NCI-H526 treated with DMSO at 0.1 percent for 48 hours (cell line): Measurements from ENCODE around the gene CDCP1.
"Not testable (repeated sequence)": the region's sequence is repeated elsewhere in the genome, so short reads cannot be mapped to it uniquely, and the experiment has no call there.

Experiments
- DNase-seq: peaks from one replicate; lab custom pipeline; 2025; lab: John Stamatoyannopoulos, UW

The CDCP1 gene

DNA sequence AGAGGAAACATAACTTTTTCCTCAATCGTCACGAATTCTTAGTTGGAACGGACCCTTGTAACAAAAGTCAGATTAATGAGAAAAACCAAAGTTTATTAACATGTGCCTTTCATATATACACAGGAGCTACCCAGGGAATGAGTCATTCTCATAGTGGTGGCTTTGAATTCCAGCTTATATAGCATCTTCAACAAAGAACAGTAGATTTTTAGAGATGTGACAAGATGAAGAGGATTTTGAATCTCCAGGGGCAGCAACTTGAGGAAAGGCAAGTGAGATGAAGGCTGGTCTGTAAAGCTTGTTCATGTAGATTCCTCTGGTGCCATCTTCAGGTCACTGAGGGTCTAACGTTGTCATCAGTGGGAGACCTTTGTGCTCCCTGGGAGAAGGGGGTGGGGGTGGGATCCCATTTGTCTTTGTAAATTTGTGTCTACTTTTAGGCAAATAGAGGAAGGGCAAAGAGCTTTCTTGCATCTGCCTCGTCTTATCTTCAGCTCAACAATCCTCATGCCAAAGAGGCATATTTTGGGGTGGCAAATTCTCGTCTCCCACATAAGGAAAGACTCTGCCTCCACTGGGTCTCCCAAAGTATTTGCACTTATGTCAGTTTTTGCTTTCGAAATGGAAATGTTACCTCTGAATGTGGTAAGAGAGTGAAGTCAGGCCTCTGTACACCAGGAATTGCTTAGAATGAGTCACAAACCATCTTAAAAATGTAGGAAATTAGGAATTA lies 90.6 kb downstream of the CDCP1 start:
- DNase-seq = no peak

DNA sequence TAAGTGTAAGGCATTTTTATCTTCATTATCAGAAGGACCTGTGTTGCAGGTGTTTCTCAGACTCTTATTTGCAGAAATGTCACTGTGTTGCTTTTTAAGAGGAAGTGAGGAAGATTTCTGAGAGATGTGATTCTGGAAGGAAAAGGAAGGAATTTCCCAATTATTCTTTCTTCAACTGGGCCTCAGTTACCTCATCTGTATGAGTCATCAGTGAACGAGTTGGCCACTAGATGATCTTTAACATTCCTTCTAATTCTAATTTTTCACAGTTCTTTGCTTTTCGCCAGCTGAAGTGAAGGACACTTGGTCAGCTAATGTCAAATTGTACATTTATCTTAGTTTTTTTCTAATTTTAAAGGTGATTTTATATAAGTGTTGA lies 91.2 kb downstream of the CDCP1 start:
- no peak for DNase-seq

DNA sequence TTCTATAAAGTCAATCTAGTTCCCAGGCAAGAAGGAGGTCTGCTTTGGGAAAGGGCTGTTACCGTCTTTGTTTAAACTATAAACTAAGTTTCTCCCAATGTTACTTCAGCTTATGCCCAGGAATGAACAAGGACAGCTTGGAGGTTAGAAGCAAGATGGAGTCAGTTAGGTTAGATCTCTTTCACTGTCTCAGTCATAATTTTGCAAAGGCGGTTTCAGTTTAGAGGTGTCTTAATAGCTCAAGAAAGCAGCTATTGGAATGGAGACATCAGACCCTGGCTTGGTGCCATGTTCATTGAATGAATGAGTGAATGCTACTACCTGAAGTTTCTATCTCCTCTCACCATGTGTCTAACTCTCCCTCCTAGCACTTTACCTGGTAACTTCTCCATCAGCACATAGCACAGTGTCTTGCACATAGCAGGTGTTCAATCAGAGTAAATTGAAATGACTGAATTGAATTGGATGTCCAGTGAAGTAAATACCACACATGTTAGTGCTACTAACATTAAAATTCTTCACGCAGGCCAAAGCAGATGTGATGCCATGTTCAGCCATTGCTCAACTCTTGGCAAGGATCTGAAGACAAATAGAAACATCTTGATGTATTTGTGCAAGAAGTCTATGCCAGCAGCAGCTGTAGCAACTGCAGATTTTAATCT lies 91.9 kb downstream of the CDCP1 start:
- DNase-seq = no peak

DNA sequence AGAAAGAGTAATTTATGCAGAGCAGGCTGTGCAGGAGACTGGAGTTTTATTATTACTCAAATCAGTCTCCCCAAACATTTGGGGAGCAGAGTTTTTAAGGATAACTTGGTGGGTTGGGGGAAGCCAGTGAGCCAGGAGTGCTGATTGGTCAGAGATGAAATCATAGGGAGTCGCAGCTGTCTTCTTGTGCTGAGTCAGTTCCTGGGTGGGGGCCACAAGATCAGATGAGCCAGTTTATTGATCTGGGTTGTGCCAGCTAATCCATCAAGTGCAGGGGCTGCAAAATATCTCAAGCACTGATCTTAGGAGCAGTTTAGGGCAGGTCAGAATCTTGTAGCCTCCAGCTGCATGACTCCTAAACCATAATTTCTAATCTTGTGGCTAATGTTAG lies 92.4 kb downstream of the CDCP1 start:
- not testable (repeated sequence) for DNase-seq

DNA sequence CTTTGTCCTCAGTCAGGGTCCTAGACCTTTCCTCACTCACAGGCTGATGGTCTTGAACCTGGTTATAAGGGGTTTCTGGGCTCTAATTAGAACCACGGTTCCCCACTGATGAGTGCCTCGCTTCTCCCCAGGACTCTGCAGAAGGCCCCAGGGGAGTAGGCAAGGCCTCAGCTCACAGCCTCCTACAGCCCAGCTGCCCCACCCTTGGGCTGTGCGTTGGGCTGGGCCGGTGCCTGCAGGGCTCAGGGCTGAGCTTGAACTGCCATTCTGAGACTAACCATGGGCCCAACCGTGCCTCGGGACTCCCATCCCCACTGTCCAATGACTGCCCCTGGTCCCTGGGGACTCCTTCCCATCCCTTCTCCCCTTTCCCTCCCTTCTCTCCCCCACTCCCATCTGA lies 94.5 kb downstream of the CDCP1 start:
- DNase-seq = no peak

DNA sequence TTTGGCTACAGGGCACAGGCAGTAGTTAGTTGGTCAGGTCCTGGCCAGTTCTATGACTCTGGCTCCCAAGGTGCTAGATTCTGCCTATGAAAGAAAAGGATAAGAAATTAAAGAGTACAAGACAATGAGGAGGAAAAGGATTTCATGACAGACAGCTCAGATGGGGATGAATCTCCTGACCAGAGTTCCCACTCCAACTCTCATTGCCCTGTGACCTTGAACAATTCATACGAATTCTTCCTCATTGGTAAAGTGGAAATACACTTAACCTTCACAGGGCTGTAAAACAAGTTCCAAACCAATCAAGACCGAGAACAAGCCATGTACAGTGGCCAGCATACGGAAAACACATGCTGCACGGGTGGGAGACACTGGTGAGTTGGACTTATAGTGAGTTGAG lies 96.4 kb downstream of the CDCP1 start:
- no peak for DNase-seq

DNA sequence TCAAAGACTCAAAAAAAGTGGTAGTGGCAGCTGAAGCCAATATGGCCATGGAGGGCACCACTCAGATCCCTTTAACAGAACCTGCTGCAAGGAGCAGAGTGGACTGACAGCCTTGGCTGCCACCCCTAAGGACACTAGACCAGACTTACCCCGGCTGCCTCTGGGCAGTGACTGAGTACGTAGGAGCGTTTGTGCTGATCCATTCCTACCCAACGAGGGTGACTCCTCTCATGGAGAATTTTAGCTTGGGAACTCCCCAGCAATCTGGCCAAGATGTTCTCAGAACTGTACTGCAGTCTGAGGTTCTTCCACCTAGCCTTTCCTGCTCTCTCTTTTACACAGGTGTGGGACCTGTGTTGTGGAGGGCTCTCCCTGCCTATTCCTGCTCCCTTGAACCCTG lies 97.9 kb downstream of the CDCP1 start:
- no peak for DNase-seq

DNA sequence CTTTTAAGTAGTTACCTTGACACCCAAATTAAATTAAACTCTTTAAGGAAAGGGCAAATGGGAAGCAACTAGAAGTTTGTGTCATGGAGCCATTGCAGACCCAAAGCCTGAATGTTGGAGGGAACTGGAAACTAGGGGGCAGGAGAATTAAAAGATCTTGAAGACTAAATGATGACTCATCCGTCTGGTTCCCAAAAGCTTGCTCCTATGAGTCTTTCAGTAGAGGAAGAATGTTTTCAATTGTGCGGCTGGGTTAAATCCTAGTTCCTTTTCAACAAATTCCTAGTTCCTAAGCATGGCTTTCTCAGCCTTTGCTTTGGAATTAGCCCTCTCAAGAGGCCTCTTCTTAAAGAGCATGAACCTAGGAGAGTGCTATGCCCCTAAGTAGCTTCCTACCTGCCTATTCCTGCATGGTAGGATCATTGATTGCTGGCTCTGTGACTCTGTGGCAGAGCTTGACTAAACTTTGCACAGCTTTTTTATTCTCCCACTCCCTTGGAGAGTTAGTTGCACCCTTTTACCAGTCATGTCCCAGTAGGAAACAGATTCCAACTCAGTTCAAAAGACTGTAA lies 102.4 kb downstream of the CDCP1 start:
- no peak for DNase-seq

DNA sequence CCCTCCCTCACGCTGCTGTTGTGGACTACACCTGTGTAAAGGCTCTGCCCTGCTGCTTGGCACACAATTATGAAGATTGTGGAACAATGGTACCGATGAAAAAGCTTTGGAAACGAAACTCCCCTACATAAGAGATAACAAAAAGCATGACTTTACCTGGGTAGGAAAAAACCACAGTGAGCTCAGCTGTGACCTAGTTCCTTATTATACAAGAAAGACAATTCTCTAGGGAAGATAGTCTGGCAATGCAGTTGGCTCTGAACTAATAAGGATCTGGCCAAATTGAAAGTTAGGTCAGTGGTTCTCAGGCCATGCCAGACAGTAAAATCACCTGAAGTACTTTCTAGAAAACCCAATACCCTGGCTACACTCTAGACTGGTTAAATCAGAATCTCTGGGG lies 104.0 kb downstream of the CDCP1 start:
- DNase-seq = no peak

DNA sequence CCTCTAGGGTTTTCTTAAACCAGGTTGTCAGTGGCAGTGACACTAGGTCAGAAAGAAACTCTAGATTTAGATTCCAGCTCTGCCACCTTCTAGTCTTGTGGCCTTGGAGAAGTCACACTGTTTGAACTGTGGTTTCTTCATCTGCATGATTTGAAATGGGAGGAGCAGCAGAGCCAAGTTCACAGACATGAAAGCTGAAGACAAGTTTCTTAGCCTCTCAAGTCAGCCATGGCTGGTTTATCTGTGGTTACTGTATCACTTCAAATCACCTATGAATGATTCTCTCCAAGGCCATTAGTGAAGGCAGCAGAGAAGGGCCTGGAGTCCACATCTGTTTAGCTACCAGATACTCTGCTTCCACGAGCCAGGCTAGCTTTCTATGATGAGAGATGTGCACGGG lies 104.5 kb downstream of the CDCP1 start:
- DNase-seq = no peak

DNA sequence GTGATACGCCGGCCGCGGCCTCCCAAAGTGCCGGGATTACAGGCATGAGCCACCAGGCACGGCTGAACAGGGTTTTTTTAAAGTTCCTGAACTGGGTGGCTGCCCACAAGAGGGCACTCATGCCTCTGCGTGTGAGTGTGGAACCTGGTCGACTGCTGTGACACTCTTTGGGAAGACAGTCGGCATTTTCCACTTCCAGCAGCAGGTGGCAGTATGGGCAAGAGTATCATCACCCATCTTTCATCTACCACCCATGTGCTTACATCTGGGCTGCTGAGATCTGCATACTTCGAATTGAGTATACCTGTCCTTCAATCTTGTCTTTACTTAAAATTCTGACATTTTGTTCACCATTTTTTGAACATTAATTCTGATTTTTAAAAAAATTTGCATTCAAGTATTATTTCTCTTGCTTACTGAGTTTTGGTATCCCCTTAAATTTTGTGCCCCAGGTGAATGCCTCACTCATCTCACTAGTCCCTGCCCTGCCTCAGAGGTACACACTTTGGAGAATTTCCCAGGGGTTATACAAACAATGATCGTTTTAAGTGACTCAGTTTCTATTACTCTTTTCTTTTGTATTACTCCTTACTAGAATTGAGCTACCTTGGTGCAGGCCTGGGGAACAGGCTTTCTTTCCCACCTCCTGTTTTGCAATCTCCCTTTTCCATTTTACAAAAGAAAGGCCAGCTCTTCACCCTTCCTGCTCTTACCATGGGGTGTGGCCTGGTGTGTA lies 108.3 kb downstream of the CDCP1 start:
- peak; percentile 84 for DNase-seq

DNA sequence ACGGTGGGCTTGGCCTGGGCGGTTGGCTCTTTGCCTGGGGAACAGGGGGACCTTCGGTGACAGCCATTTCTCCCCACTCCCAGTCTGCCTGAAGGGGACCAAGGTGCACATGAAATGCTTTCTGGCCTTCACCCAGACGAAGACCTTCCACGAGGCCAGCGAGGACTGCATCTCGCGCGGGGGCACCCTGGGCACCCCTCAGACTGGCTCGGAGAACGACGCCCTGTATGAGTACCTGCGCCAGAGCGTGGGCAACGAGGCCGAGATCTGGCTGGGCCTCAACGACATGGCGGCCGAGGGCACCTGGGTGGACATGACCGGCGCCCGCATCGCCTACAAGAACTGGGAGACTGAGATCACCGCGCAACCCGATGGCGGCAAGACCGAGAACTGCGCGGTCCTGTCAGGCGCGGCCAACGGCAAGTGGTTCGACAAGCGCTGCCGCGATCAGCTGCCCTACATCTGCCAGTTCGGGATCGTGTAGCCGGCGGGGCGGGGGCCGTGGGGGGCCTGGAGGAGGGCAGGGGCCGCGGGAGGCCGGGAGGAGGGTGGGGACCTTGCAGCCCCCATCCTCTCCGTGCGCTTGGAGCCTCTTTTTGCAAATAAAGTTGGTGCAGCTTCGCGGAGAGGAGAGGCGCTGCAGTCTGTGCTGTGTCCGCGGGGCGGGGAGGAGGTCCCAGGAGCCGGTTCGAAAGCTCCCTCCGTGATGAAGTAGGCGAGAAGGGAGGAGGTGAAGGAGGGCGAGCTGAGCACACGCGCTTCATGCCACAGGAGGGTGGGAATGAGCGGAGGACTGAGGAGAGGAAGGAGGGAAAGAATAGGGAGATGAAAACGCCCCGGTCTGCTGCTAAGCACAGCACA lies 110.5 kb downstream of the CDCP1 start:
- peak; percentile 28 for DNase-seq

DNA sequence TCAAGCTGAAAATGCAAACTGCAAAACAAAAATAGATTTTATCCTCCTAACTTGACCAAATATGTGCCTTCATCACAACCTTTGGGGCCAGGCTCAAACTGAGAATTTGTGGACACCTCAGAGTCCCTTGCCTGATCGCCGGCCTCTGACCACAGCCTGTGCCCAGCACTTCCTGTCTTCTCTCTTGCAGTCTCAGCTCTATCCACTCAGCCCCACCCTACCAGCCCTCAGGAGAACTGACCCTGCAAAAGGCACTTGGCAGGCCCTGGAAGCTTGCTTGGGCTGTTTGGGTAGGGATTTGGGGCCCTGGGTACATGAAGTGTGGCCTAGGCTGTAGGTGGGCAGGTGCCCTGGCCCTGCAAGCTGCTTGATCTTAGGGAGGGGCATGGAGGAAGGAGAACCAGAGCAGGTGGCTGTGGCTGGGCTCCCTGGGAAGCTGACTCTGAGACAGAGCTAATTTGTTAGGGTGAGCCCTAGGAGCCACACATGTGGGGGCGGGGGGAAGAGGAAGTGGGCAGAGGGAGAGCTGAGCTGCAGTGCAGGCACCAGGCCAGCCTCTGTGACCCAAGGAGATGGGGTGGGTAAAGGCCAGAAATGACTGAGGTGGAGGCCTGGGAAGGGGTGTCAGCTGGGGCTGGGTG lies 111.4 kb downstream of the CDCP1 start:
- no peak for DNase-seq

DNA sequence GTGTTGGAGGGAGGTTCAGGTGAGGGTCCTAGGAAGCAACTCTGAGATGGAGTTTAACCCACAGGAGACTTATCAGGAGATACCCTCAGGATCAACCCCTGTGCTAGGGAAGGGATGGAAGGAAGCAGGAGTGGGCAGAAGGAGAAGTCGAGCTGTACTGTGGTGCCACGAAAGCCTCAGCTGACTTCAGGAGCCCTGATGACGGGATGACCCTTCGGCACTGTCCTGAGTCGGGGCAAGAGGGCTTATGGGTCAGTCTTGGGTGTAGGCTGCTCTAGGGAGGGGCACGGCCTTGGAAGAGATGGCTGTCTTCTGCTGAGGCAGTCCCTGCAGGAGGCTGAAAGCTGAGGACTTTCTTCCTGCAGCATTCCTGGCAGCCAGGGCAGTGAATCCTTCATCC lies 112.4 kb downstream of the CDCP1 start:
- DNase-seq = no peak
